Measurements from ENCODE around the gene LIN7A.

DNA sequence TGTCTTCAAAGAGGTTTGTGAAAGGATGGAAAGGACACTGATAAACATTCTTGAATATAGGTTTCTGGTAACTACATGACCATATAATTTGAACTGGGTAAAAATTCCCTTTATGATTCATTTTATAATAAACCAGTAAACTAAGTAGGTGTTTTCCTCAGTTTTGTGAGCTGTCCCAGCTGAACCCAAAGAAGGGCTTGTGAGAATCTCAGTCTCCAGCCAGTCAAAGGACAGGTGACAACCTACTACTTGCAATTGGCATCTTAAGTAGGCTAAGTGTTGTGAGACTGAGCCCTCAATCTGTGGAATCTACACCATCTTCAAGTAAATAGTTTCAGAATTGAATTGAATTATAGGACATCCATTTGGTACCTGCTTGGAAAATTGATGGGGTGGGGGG, 145.9 kb downstream of the LIN7A start:
- TF ChIP-seq, protein P1, sequence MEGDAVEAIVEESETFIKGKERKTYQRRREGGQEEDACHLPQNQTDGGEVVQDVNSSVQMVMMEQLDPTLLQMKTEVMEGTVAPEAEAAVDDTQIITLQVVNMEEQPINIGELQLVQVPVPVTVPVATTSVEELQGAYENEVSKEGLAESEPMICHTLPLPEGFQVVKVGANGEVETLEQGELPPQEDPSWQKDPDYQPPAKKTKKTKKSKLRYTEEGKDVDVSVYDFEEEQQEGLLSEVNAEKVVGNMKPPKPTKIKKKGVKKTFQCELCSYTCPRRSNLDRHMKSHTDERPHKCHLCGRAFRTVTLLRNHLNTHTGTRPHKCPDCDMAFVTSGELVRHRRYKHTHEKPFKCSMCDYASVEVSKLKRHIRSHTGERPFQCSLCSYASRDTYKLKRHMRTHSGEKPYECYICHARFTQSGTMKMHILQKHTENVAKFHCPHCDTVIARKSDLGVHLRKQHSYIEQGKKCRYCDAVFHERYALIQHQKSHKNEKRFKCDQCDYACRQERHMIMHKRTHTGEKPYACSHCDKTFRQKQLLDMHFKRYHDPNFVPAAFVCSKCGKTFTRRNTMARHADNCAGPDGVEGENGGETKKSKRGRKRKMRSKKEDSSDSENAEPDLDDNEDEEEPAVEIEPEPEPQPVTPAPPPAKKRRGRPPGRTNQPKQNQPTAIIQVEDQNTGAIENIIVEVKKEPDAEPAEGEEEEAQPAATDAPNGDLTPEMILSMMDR (IDR thresholded peaks at IDR 0.05) = no peak
- TF ChIP-seq POLR2AphosphoS5 (IDR thresholded peaks at IDR 0.05; ENCODE audit: low read depth, low read length) (no peak), TCF7L2 (IDR thresholded peaks at IDR 0.05; ENCODE audit: low read depth, low read length) (no peak)

All from Panc1 (cell line).